ENCODE results near the gene MPDZ. TPM values are rescaled to one million over a fixed set of nuclear protein-coding genes. Genes with fewer than 3 reads are reported as not detected.

MPDZ gene, protein sequence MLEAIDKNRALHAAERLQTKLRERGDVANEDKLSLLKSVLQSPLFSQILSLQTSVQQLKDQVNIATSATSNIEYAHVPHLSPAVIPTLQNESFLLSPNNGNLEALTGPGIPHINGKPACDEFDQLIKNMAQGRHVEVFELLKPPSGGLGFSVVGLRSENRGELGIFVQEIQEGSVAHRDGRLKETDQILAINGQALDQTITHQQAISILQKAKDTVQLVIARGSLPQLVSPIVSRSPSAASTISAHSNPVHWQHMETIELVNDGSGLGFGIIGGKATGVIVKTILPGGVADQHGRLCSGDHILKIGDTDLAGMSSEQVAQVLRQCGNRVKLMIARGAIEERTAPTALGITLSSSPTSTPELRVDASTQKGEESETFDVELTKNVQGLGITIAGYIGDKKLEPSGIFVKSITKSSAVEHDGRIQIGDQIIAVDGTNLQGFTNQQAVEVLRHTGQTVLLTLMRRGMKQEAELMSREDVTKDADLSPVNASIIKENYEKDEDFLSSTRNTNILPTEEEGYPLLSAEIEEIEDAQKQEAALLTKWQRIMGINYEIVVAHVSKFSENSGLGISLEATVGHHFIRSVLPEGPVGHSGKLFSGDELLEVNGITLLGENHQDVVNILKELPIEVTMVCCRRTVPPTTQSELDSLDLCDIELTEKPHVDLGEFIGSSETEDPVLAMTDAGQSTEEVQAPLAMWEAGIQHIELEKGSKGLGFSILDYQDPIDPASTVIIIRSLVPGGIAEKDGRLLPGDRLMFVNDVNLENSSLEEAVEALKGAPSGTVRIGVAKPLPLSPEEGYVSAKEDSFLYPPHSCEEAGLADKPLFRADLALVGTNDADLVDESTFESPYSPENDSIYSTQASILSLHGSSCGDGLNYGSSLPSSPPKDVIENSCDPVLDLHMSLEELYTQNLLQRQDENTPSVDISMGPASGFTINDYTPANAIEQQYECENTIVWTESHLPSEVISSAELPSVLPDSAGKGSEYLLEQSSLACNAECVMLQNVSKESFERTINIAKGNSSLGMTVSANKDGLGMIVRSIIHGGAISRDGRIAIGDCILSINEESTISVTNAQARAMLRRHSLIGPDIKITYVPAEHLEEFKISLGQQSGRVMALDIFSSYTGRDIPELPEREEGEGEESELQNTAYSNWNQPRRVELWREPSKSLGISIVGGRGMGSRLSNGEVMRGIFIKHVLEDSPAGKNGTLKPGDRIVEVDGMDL (N-terminal part only)
- 46.7 and 46.9 TPM in 2 replicates for total RNA-seq (2021)
- long read RNA-seq, partial matches to known transcripts = 83 of 109 reads
- long read RNA-seq, other reads (novel, unspliced or antisense) = 26 of 109 reads

DNA sequence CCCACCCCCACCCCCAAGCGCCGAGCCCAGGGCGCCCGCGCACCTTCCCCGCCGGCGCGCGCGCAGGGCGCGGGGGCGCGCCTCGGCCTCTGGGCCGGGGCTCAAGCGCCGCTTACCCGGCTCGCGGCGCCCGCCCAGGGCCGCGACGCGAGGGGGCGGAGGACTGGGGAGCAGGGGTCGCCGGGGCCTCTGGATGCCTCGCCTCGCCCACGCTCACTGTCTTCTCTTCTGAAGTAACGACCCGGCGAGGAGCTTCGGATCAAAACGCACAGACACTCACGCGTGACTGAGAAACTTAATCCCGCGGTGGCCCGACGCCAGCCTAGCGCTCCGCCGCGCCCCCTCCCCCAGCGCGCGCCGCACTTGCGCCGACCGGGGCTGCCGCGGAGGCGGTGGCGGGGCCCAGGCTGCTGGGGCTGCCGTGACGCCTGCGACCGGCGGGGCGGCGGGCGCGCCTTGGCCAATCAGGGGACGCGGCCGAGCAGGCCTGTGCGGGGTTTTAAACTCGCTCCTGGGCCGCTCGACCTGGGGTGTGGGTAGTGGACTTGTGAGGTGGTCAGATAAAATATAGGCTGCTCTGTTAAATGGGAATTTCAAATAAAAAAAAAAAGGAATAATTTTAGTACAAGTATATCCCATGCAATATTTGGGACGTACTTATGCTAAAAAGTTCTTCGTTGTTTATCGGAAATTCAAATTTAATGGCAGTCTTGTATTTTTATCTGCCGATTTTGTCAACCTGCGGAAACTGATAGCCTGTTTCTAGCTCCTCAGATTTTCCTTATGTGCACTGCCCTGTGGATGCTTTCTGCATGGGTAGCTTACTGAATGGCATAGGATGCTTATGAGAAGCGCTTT, at the start of gene MPDZ:
Gene MPDZ, minus strand, starts transcription at position 409 of the 858 bp plus-strand sequence. CDS start 29,377 bp downstream, outside the sequence.
- Histone ChIP-seq H3K79me1 (ENCODE audit: insufficient read depth, low read depth, low read length, poor library complexity, severe bottlenecking) (no peaks in the 10 kb centered on the region), H3K27ac (ENCODE audit: insufficient read length, low read depth, low read length) (no peak within 1 kb of the TSS)
- H3K27ac Mint-ChIP-seq = peak within 1 kb of the TSS in 2 of 3 experiments; percentile 86 to 95; a peak in 5 of 7 replicates

More for the DNA sequence above, at the start of gene MPDZ:
- WGBS (ENCODE audit: extremely low coverage, insufficient read length, low lambda C conversion rate) = no CpG with 5 or more reads among the region's 82 CpGs
- H3K27me3 Mint-ChIP-seq (ENCODE audit: low read depth) = no peaks in the 10 kb centered on the region
- Histone ChIP-seq H3K4me2 (ENCODE audit: insufficient read depth, insufficient read length, low read length) (peak within 1 kb of the TSS; percentile 83), H3K27me3 (ENCODE audit: insufficient read depth, low read length) (no peaks in the 10 kb centered on the region), H3K9me3 (ENCODE audit: control insufficient read depth, low read depth, low read length) (no peaks in the 10 kb centered on the region), H2AK5ac (ENCODE audit: insufficient read length, low read length) (no peak within 1 kb of the TSS), H3K56ac (ENCODE audit: insufficient read length, low read depth, low read length) (no peak within 1 kb of the TSS), H3K23ac (ENCODE audit: insufficient read length, low read depth, low read length) (no peak within 1 kb of the TSS), H3K23me2 (ENCODE audit: insufficient read length, low read depth, low read length, poor library complexity, severe bottlenecking) (peaks cover 6% of the 10 kb centered on the region), H3K18ac (ENCODE audit: insufficient read length, low read depth, low read length) (peak within 1 kb of the TSS; percentile 29), H2BK5ac (ENCODE audit: insufficient read length, low read length) (no peak within 1 kb of the TSS), H3K9ac (ENCODE audit: extremely low read depth, insufficient read length, low read length) (peak within 1 kb of the TSS; percentile 80), H2BK20ac (ENCODE audit: low read depth, low read length, poor library complexity, severe bottlenecking) (no peak within 1 kb of the TSS), H4K91ac (ENCODE audit: insufficient read length, low read depth, low read length) (no peak within 1 kb of the TSS), H3K4me1 (ENCODE audit: insufficient read depth, low read length) (no peaks in the 10 kb centered on the region; the same call in 1 of the 2 replicates), H2AFZ (ENCODE audit: low read length) (no peak within 1 kb of the TSS), H4K20me1 (ENCODE audit: control insufficient read depth, insufficient read depth, insufficient read length) (no peaks in the 10 kb centered on the region), H3T11ph (ENCODE audit: low read length) (no peak within 1 kb of the TSS), H3K4ac (ENCODE audit: low read depth, low read length) (no peak within 1 kb of the TSS), H2BK12ac (ENCODE audit: insufficient read length, low read depth, low read length) (no peak within 1 kb of the TSS), H4K8ac (replicated peaks; ENCODE audit: insufficient read length, low read depth, low read length) (no peak within 1 kb of the TSS), H3K79me2 (ENCODE audit: insufficient read depth, low read length) (peaks cover 9% of the 10 kb centered on the region; the same call in 1 of the 2 replicates), H2BK120ac (ENCODE audit: low read depth, low read length, poor library complexity, severe bottlenecking) (no peak within 1 kb of the TSS), H3K14ac (ENCODE audit: insufficient read depth, low read length) (peak within 1 kb of the TSS; percentile 93), H2BK15ac (ENCODE audit: low read depth, low read length) (no peak within 1 kb of the TSS), H4K5ac (ENCODE audit: insufficient read length, low read depth, low read length) (no peak within 1 kb of the TSS)
- TF ChIP-seq, protein P1, sequence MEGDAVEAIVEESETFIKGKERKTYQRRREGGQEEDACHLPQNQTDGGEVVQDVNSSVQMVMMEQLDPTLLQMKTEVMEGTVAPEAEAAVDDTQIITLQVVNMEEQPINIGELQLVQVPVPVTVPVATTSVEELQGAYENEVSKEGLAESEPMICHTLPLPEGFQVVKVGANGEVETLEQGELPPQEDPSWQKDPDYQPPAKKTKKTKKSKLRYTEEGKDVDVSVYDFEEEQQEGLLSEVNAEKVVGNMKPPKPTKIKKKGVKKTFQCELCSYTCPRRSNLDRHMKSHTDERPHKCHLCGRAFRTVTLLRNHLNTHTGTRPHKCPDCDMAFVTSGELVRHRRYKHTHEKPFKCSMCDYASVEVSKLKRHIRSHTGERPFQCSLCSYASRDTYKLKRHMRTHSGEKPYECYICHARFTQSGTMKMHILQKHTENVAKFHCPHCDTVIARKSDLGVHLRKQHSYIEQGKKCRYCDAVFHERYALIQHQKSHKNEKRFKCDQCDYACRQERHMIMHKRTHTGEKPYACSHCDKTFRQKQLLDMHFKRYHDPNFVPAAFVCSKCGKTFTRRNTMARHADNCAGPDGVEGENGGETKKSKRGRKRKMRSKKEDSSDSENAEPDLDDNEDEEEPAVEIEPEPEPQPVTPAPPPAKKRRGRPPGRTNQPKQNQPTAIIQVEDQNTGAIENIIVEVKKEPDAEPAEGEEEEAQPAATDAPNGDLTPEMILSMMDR (conservative IDR thresholded peaks at IDR 0.05) = no peak
- DNase-seq = peak; percentile 79
- no peaks in the 10 kb centered on the region for H3K9me3 Mint-ChIP-seq
- H3K36me3 Mint-ChIP-seq (ENCODE audit: insufficient read depth in 1 of 3, low read depth in 3 of 3) = no peaks in the 10 kb centered on the region
- H3K4me3 Mint-ChIP-seq = peak within 1 kb of the TSS; percentile 82 to 94
- peaks cover 26 to 31% of the 10 kb centered on the region in 2 experiments for H3K4me1 Mint-ChIP-seq
